Measurements from ENCODE around the gene MYLK2. TPM values are rescaled to one million over a fixed set of nuclear protein-coding genes. Genes with fewer than 3 reads are reported as not detected.

MYLK2 gene
- total RNA-seq, 1 experiment from 2014 or later, result 0.21 TPM

- no peak for DNase-seq
- H3K36me3 ChIP-seq (replicated peaks; ENCODE audit: control insufficient read depth, insufficient read depth, low read length), result no peaks in the 10 kb centered on the region
- H3K27me3 ChIP-seq (ENCODE audit: control insufficient read depth, insufficient read depth, low read length), result peaks cover 24% of the 10 kb centered on the region
These were observed 27.6 kb downstream of the MYLK2 start for GRCh38 chr20:31846793-31847138.

GRCh38 chr20:31848088-31848999, 29.2 kb downstream of the MYLK2 start:
- Histone ChIP-seq H3K27me3 (ENCODE audit: control insufficient read depth, insufficient read depth, low read length) (peaks cover 24% of the 10 kb centered on the region), H3K4me3 (ENCODE audit: insufficient read depth, low read depth, low read length) (no peak overlapping the region), H3K36me3 (replicated peaks; ENCODE audit: control insufficient read depth, insufficient read depth, low read length) (no peaks in the 10 kb centered on the region)
- no peak for DNase-seq

More at GRCh38 chr20:31846793-31847138, 27.6 kb downstream of the MYLK2 start:
- no peak overlapping the region for H3K4me3 ChIP-seq (ENCODE audit: insufficient read depth, low read depth, low read length)

GRCh38 chr20:31849306-31849930, 30.3 kb downstream of the MYLK2 start:
- H3K4me3 ChIP-seq (ENCODE audit: insufficient read depth, low read depth, low read length), result no peak overlapping the region
- DNase-seq, result peak; percentile 77
- no peaks in the 10 kb centered on the region for H3K36me3 ChIP-seq (replicated peaks; ENCODE audit: control insufficient read depth, insufficient read depth, low read length)
- H3K27me3 ChIP-seq (ENCODE audit: control insufficient read depth, insufficient read depth, low read length), result peaks cover 24% of the 10 kb centered on the region

DNA sequence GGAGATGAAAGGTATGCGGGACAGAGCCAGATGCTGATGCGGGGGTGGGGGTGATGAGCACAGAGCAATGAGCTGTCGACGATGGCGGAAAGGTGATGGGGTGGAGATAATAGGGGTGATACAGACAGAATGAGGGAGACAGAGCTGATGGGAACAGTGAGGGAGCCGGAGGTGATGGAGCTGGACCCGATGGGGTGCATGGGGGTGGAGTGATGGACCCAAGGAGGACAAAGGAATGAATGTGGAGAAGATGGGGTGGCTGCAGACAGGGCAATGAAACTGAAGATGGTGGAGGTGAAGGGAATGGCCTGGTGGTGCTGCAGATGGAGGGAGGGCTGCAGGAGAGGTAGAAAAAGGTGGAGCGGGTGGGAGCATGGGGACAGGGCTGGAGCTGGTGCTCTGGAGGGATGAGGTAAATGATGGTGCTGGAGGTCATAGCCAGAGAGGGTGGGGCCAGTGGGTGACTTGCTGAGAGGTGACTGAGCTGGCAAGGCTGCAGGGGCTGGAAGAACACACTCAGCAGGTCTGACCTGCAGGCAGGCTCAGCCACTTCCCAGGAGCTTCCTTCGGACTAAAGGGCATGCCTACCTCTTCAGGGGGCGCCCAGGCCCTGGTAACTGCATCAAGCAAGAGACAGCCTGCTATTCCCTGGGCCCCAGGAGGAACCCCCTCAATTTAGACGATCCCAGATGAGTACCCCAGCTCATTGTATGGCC, 32.2 kb downstream of the MYLK2 start:
- Histone ChIP-seq H3K27me3 (ENCODE audit: control insufficient read depth, insufficient read depth, low read length) (peaks cover 24% of the 10 kb centered on the region), H3K4me3 (ENCODE audit: insufficient read depth, low read depth, low read length) (no peak overlapping the region), H3K36me3 (replicated peaks; ENCODE audit: control insufficient read depth, insufficient read depth, low read length) (no peaks in the 10 kb centered on the region)
- no peak for DNase-seq

DNA sequence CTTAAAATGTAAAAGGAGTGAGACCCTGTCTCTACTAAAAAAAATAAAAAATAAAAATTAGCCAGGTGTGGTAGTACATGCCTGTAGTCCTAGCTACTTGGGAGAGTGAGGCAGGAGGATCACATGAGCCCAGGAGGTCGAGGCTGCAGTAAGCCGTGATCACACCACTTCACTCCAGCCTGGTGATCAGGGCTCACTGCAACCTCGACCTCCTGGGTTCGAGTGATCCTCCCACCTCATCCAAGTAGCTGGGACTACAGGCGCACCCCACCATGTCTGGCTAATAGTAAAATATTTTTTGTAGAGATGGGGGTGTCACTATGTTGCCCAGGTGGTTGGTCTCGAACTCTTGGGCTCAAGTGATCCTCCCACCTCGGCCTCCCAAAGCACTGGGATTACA, 34.3 kb downstream of the MYLK2 start:
- H3K4me3 ChIP-seq (ENCODE audit: insufficient read depth, low read depth, low read length), result no peak overlapping the region
- no peaks in the 10 kb centered on the region for H3K36me3 ChIP-seq (replicated peaks; ENCODE audit: control insufficient read depth, insufficient read depth, low read length)
- H3K27me3 ChIP-seq (ENCODE audit: control insufficient read depth, insufficient read depth, low read length), result peaks cover 24% of the 10 kb centered on the region
- DNase-seq, result no peak

GRCh38 chr20:31856516-31856915, 37.4 kb downstream of the MYLK2 start:
- no peak overlapping the region for H3K4me3 ChIP-seq (ENCODE audit: insufficient read depth, low read depth, low read length)
- peaks cover 9% of the 10 kb centered on the region for H3K27me3 ChIP-seq (ENCODE audit: control insufficient read depth, insufficient read depth, low read length)
- DNase-seq, result no peak
- H3K36me3 ChIP-seq (replicated peaks; ENCODE audit: control insufficient read depth, insufficient read depth, low read length), result no peaks in the 10 kb centered on the region

GRCh38 chr20:31857861-31858759, 39.0 kb downstream of the MYLK2 start:
- Histone ChIP-seq H3K27me3 (ENCODE audit: control insufficient read depth, insufficient read depth, low read length) (peaks cover 7% of the 10 kb centered on the region), H3K36me3 (replicated peaks; ENCODE audit: control insufficient read depth, insufficient read depth, low read length) (no peaks in the 10 kb centered on the region), H3K4me3 (ENCODE audit: insufficient read depth, low read depth, low read length) (no peak overlapping the region)
- no peak for DNase-seq

GRCh38 chr20:31858760-31859083, 39.6 kb downstream of the MYLK2 start:
- peaks cover 7% of the 10 kb centered on the region for H3K27me3 ChIP-seq (ENCODE audit: control insufficient read depth, insufficient read depth, low read length)
- no peak overlapping the region for H3K4me3 ChIP-seq (ENCODE audit: insufficient read depth, low read depth, low read length)
- no peak for DNase-seq
- no peaks in the 10 kb centered on the region for H3K36me3 ChIP-seq (replicated peaks; ENCODE audit: control insufficient read depth, insufficient read depth, low read length)

GRCh38 chr20:31859266-31859997, 40.3 kb downstream of the MYLK2 start:
- DNase-seq, result no peak
- peaks cover 7% of the 10 kb centered on the region for H3K27me3 ChIP-seq (ENCODE audit: control insufficient read depth, insufficient read depth, low read length)
- H3K4me3 ChIP-seq (ENCODE audit: insufficient read depth, low read depth, low read length), result no peak overlapping the region
- H3K36me3 ChIP-seq (replicated peaks; ENCODE audit: control insufficient read depth, insufficient read depth, low read length), result no peaks in the 10 kb centered on the region

GRCh38 chr20:31859998-31860380, 40.8 kb downstream of the MYLK2 start:
- Histone ChIP-seq H3K36me3 (replicated peaks; ENCODE audit: control insufficient read depth, insufficient read depth, low read length) (no peaks in the 10 kb centered on the region), H3K4me3 (ENCODE audit: insufficient read depth, low read depth, low read length) (no peak overlapping the region), H3K27me3 (ENCODE audit: control insufficient read depth, insufficient read depth, low read length) (peaks cover 7% of the 10 kb centered on the region)
- DNase-seq, result no peak

DNA sequence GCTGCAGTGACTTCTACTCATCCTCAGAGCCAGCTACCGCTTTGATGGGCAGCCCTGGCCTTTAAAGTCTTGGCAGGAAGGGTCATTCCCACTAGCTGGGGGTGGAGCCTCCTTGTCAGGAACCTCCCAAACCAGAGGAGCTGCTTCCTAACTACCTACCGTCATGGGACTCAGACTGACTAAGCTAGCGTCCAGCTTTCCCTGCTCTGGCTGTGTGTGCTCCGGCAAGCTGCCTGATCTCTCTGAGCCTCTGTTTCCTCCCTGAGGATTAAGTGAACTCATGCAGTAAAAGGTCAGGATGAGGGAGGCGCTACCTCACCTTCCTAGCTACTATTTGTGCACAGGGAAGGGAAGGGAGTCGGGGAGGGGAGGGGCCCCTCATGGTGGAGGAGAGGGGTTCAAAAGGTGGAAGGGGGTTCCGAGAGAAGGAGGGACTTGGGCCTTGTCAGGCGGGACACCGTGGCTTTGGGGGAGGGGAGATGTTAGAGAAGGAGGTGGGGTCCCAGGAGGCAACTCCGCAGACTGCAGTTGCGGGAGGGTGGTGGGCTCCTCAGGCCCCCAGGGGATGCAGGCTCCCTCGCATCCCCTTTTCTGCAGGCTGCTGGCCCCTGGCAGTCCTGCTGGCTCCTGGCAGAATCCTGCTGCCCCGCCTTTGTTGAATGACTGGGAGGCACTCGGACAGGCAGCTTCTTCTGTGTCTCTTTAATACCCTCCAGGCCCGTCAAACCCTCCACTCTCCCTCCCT, 41.4 kb downstream of the MYLK2 start:
- Histone ChIP-seq H3K4me3 (ENCODE audit: insufficient read depth, low read depth, low read length) (peak overlapping the region; percentile 80), H3K27me3 (ENCODE audit: control insufficient read depth, insufficient read depth, low read length) (peaks cover 7% of the 10 kb centered on the region), H3K36me3 (replicated peaks; ENCODE audit: control insufficient read depth, insufficient read depth, low read length) (no peaks in the 10 kb centered on the region)
- DNase-seq, result peak; percentile 83

GRCh38 chr20:31861135-31861384, 41.9 kb downstream of the MYLK2 start:
- peaks cover 7% of the 10 kb centered on the region for H3K27me3 ChIP-seq (ENCODE audit: control insufficient read depth, insufficient read depth, low read length)

DNA sequence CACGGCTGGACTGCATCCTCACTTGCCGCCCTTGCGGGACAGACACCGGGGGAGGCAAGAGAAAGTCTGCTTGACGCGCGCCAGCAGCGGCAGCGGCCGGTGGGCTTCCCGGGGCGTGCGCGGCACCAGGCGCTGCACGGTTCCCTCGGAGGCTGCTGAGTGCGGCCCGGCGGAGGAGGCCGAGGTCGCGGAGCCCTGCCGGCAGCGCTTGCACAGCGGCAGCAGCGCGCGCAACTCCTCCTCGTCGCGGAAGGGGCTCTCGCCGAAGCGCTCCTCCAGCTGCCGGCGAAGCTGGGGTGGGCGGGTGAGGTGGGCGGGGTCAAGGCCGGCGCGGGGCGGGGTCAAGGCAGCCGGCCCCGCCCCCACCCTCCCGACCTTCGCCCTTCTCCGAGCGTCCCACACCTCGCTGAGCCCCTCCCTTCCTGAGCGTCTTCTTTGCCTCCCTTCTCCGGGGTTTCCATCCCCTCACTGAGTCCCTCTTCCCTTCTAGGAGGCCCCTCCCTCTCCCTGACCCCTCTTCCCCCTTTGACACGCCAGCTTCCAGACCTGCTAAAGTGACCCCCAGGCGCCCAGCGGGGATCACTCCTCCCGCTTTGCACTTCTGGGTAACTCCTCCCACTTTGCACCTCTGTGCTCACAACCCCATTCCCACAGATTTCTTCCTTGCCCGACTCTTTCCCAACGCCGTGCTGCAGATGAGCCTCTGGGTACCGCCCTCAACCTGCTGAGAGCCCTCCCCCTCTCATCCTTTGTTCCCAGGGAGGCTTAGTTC, 42.4 kb downstream of the MYLK2 start:
- peaks cover 7% of the 10 kb centered on the region for H3K27me3 ChIP-seq (ENCODE audit: control insufficient read depth, insufficient read depth, low read length)
- peak; percentile 100 for DNase-seq

More at GRCh38 chr20:31861135-31861384, 41.9 kb downstream of the MYLK2 start:
- H3K36me3 ChIP-seq (replicated peaks; ENCODE audit: control insufficient read depth, insufficient read depth, low read length), result no peaks in the 10 kb centered on the region
- peak; percentile 94 for DNase-seq
- H3K4me3 ChIP-seq (ENCODE audit: insufficient read depth, low read depth, low read length), result peak overlapping the region; percentile 80

More for the DNA sequence above, 42.4 kb downstream of the MYLK2 start:
- Histone ChIP-seq H3K36me3 (replicated peaks; ENCODE audit: control insufficient read depth, insufficient read depth, low read length) (no peaks in the 10 kb centered on the region), H3K4me3 (ENCODE audit: insufficient read depth, low read depth, low read length) (peak overlapping the region; percentile 80)

Data from H7 (cell line).